Measurements from ENCODE around the gene IFI27. TPM values are rescaled to one million over a fixed set of nuclear protein-coding genes. Genes with fewer than 3 reads are reported as not detected.

The IFI27 gene
- total and polyA plus RNA-seq, 9 of the 15 experiments (the other 6 are each of a cell fraction or from before 2014, with no cell fraction given) = 0.19 to 3.4 (median 1.4) TPM; not detected in 1

GRCh38 chr14:94089479-94089878, 21.1 kb upstream of the IFI27 start:
- Histone ChIP-seq H3K9ac (ENCODE audit: insufficient read depth in 1 of 2, low read depth in 2 of 2, low read length in 2 of 2) (no peak overlapping the region), H3K4me2 (ENCODE audit: insufficient read depth, low read length) (no peak overlapping the region), H3K9me1 (ENCODE audit: control insufficient read depth, insufficient read depth, low read length) (no peaks in the 10 kb centered on the region), H3K4me3 (no peak overlapping the region), H3K4me1 (replicated peaks in 1 of 2; ENCODE audit: control insufficient read depth in 2 of 2, insufficient read depth in 2 of 2, low read length in 2 of 2) (peaks cover 0 to 3% of the 10 kb centered on the region in 2 experiments; a peak in 2 of 5 replicates), H3K27ac (ENCODE audit: extremely low read depth, low read depth, low read length) (no peak overlapping the region), H3K27me3 (ENCODE audit: control insufficient read depth in 2 of 2, insufficient read depth in 2 of 2, low read length in 2 of 2) (no peaks in the 10 kb centered on the region), H3K79me2 (ENCODE audit: control insufficient read depth, insufficient read depth, low read length) (peaks cover 7% of the 10 kb centered on the region; the same call in 2 of the 3 replicates), H4K20me1 (replicated peaks; ENCODE audit: control insufficient read depth, insufficient read depth, low read length) (no peaks in the 10 kb centered on the region), H3K36me3 (ENCODE audit: control insufficient read depth, insufficient read depth, low read length) (no peaks in the 10 kb centered on the region), H2AFZ (ENCODE audit: low read depth, low read length) (no peak overlapping the region), H3K9me3 (replicated peaks; ENCODE audit: control insufficient read depth, insufficient read depth, low read depth, low read length) (no peaks in the 10 kb centered on the region; the same call in 1 of the 2 replicates)
- POLR2A ChIA-PET = interaction anchor here (1.0 kb wide), 1 partner anchor 11 kb away, joined by 3 read pairs; no protein-coding TSS in a partner anchor
- WGBS (ENCODE audit: insufficient coverage, low coverage, missing lambda C conversion rate) = 55% methylated on average over 4 of the region's 4 CpGs
- no TSS peak for BruUV-seq (replicated peaks)
- no peak for DNase-seq (ENCODE audit: extremely low read depth in 1 of 4, low spot score in 3 of 4)
- in situ Hi-C loops (cut with MboI) = no loop called here
- no peak for ATAC-seq
- no peak for FAIRE-seq
- intact Hi-C loops (cut with micrococcal nuclease) = no loop called here
- CTCF ChIA-PET (ENCODE audit: low intra/inter-chr PET ratio) = no interaction called here
- 0 out of 2 replicates have a peak, but pooled peaks have one; percentile 38 for TF ChIP-seq ZNF175 (CRISPR knock-in tag; IDR thresholded peaks at IDR 0.05; ENCODE audit: low read depth)
- TF ChIP-seq ZNF668 (CRISPR knock-in tag; IDR thresholded peaks at IDR 0.05) = 0 out of 2 replicates have a peak, but pooled peaks have one; percentile 53
- TF ChIP-seq ZNF592 (IDR thresholded peaks at IDR 0.05) = peak; percentile 90
- TF ChIP-seq PHF20 (IDR thresholded peaks at IDR 0.05; ENCODE audit: partially characterized antibody) = no peak
- TF ChIP-seq CXXC5 (CRISPR knock-in tag; IDR thresholded peaks at IDR 0.05) = peak; percentile 27; the same call in 1 of the 2 replicates
- no peak for TF ChIP-seq IRF2 (CRISPR knock-in tag; IDR thresholded peaks at IDR 0.05)
- TF ChIP-seq ATF1 (CRISPR knock-in tag; IDR thresholded peaks at IDR 0.05) = no peak
- no peak for TF ChIP-seq ATF1 (tag; IDR thresholded peaks at IDR 0.05)
- no peak for TF ChIP-seq PBX2 (CRISPR knock-in tag; IDR thresholded peaks at IDR 0.05; ENCODE audit: low read depth)
- no peak for TF ChIP-seq PBX2 (tag; conservative IDR thresholded peaks at IDR 0.05; ENCODE audit: low read depth)
- 0 out of 2 replicates have a peak, but pooled peaks have one; percentile 48 for TF ChIP-seq MEF2D (tag; conservative IDR thresholded peaks at IDR 0.05; ENCODE audit: low read depth)
- peak; percentile 76; the same call in 1 of the 2 replicates for TF ChIP-seq PTRF (tag; IDR thresholded peaks at IDR 0.05)
- no peak for TF ChIP-seq HDAC3 (IDR thresholded peaks at IDR 0.05; ENCODE audit: borderline replicate concordance, partially characterized antibody)
- TF ChIP-seq TEAD1 (CRISPR knock-in tag; IDR thresholded peaks at IDR 0.05) = no peak
- TF ChIP-seq SMAD4 (CRISPR knock-in tag; conservative IDR thresholded peaks at IDR 0.05) = 0 out of 2 replicates have a peak, but pooled peaks have one; percentile 58
- TF ChIP-seq CREB3 (tag; conservative IDR thresholded peaks at IDR 0.05; ENCODE audit: low read depth) = peak; percentile 61; the same call in 1 of the 2 replicates
